Pancreas (tissue), 10 donors: ENCODE measurements around the gene TAF3. TPM values are rescaled to one million over a fixed set of nuclear protein-coding genes. Genes with fewer than 3 reads are reported as not detected.
"Not testable (repeated sequence)": the region's sequence is repeated elsewhere in the genome, so short reads cannot be mapped to it uniquely, and the experiment has no call there.

Source experiments
- ATAC-seq, 4 donors: fragments of 200-7000 bp; cut with Tn5 transposase; one replicate each; pipeline versions ENCODE4 v1.8.0 to v1.9.1; 2020; ENCODE audit warnings: mild to moderate bottlenecking in 4 of 4, moderate library complexity in 4 of 4
- DNase-seq, 6 donors: peaks; one replicate each; pipeline ENCODE4 v3.0.0-alpha.2; 2020
- FAIRE-seq: peaks from 2 replicates; lab custom pipeline; 2012; peaks lifted over from hg19 to GRCh38; lab: Jason Lieb, UNC
- H3K27ac ChIP-seq, 4 donors: fragments of 200-600 bp; sonication (generic); 1 replicate in 3 of 4; 2 replicates in 1 of 4; pipeline versions ENCODE4 v1.5.0 to v1.8.0; 2020
- H3K27me3 ChIP-seq, 4 donors: fragments of 200-600 bp; one replicate each; pipeline ENCODE4 v1.8.0; 2021
- H3K36me3 ChIP-seq, 3 donors: fragments of 200-600 bp; sonication (generic) in 1 of 3; one replicate each; pipeline versions ENCODE4 v1.5.0 to v1.8.0; 2020 to 2021
- H3K4me1 ChIP-seq, 3 donors: fragments of 200-600 bp; one replicate each; pipeline ENCODE4 v1.8.0; 2021
- H3K4me3 ChIP-seq, 4 donors: fragments of 200-600 bp; sonication (generic) in 2 of 4; one replicate each; pipeline versions ENCODE4 v1.5.0 to v1.8.0; 2020 to 2021
- H3K9me3 ChIP-seq, 4 donors: fragments of 200-600 bp; one replicate each; pipeline ENCODE4 v1.8.0; 2021
- CTCF ChIP-seq, 4 donors: fragments of 200-600 bp; sonication (generic) in 3 of 4; IDR thresholded peaks; one replicate each; pipeline versions ENCODE4 v1.5.0 to v1.8.0; 2021; ENCODE audit warnings: antibody characterized with exemption in 4 of 4
- WGBS, 2 donors: extraction: QIAGEN DNeasy Blood & Tissue Kit; methylation state at CpG; one replicate each; pipeline ENCODE4 v1.1.7; 2013; 5-methylcytosine and 5-hydroxymethylcytosine counted together
- intact Hi-C, 3 donors: fragments of 100-400 bp; cut with DNase I; formaldehyde crosslinking; loops; one replicate each; pipeline versions ENCODE4 v1.11.1 to v1.14.2; 2022
- polyA plus RNA-seq, 2 donors: library from polyadenylated mRNA; stranded (reverse); fragments of 200-250 nt; gene quantifications; one replicate each; pipeline ENCODE4 v1.2.3, GENCODE V29; 2013
- total RNA-seq, 6 donors: library from RNA; stranded (reverse); fragmentation: NEBNext Ultra II Directional in 4 of 6; extraction: Animal tissue kit (Norgen Biotek cat#: 25700) in 4 of 6; gene quantifications; one replicate each; pipeline versions ENCODE4 v1.2.1 to v1.2.4, GENCODE V29; 2021 to 2023
- donor health status: healthy with polysubstance abuse.
- donor health status: DM: no; HTN: no; CAD: no; lungs with moderate emphysema.
- donor health status: DM: no; HTN: no; CAD: no.
- donor health status: control.
- donor health status: control.
- donor health status: Bipolar disorder and iron deficiency.
- donor health status: DM: yes; HTN: yes; CAD: no.
- donor health status: DM: no; HTN: no; CAD: no.
- donor health status: DM: no; HTN: no; CAD: no.
- donor health status: DM: yes; HTN: yes; CAD: no.

Gene TAF3
- total and polyA plus RNA-seq, 8 donors = 2.9 to 5.8 (median 4.0) TPM

- WGBS, 2 donors = 77 to 85% methylated on average over 4 of the region's 4 CpGs
- FAIRE-seq (no peak), ATAC-seq (no peak), DNase-seq (no peak)
- no peak for TF ChIP-seq CTCF (IDR thresholded peaks at IDR 0.05)
- Histone ChIP-seq H3K27ac (no peak overlapping the region), H3K9me3 (no peaks in the 10 kb centered on the region), H3K36me3 (no peaks in the 10 kb centered on the region), H3K4me3 (no peak overlapping the region), H3K4me1 (no peaks in the 10 kb centered on the region), H3K27me3 (peaks cover 0 to 11% (median 0%) of the 10 kb centered on the region in 4 donors)
- intact Hi-C loops = no loop called here
Observed at GRCh38 chr10:8023321-8023720, 205.0 kb downstream of the TAF3 start.

- FAIRE-seq (no peak), DNase-seq (no peak), ATAC-seq (no peak)
- no peaks in the 10 kb centered on the region for H3K9me3 ChIP-seq
- no peak for TF ChIP-seq CTCF (IDR thresholded peaks at IDR 0.05)
- peaks cover 0 to 11% (median 0%) of the 10 kb centered on the region in 4 donors for H3K27me3 ChIP-seq
- 80 to 90% methylated on average over 2 of the region's 2 CpGs for WGBS, 2 donors
- no peak overlapping the region for H3K27ac ChIP-seq
- intact Hi-C loops = no loop called here
- no peaks in the 10 kb centered on the region for H3K4me1 ChIP-seq
- no peak overlapping the region for H3K4me3 ChIP-seq
- H3K36me3 ChIP-seq = no peaks in the 10 kb centered on the region
Observed at GRCh38 chr10:8023851-8024250, 205.5 kb downstream of the TAF3 start.

GRCh38 chr10:8026349-8027259 is 208.3 kb downstream of the TAF3 start:
- no peaks in the 10 kb centered on the region for H3K36me3 ChIP-seq
- DNase-seq (no peak), ATAC-seq (peak in 2 of 4 donors; percentile 14 to 56), FAIRE-seq (no peak)
- H3K4me1 ChIP-seq = no peaks in the 10 kb centered on the region
- TF ChIP-seq CTCF (IDR thresholded peaks at IDR 0.05) = no peak
- H3K27me3 ChIP-seq = peaks cover 0 to 11% (median 0%) of the 10 kb centered on the region in 4 donors
- 25% methylated on average over 17 of the region's 17 CpGs for WGBS, 2 donors
- H3K4me3 ChIP-seq = no peak overlapping the region
- H3K27ac ChIP-seq = no peak overlapping the region
- H3K9me3 ChIP-seq = no peaks in the 10 kb centered on the region
- intact Hi-C loops = no loop called here

GRCh38 chr10:8031211-8031610 is 212.9 kb downstream of the TAF3 start:
- 75 to 79% methylated on average over 5 of the region's 5 CpGs for WGBS, 2 donors
- FAIRE-seq, ATAC-seq: not testable (repeated sequence)

GRCh38 chr10:8032558-8032957 is 214.3 kb downstream of the TAF3 start:
- 72 to 84% methylated on average over 7 of the region's 7 CpGs for WGBS, 2 donors

More at GRCh38 chr10:8031211-8031610, 212.9 kb downstream of the TAF3 start:
- peaks cover 0 to 35% (median 3%) of the 10 kb centered on the region in 4 donors for H3K27me3 ChIP-seq
- H3K36me3 ChIP-seq, H3K9me3 ChIP-seq, intact Hi-C loops, H3K4me1 ChIP-seq, H3K4me3 ChIP-seq, H3K27ac ChIP-seq, DNase-seq: not testable (repeated sequence)

More at GRCh38 chr10:8032558-8032957, 214.3 kb downstream of the TAF3 start:
- Histone ChIP-seq H3K4me1 (peaks cover 0 to 3% (median 0%) of the 10 kb centered on the region in 3 donors), H3K27me3 (peaks cover 0 to 36% (median 6%) of the 10 kb centered on the region in 4 donors), H3K27ac (no peak overlapping the region), H3K9me3 (no peaks in the 10 kb centered on the region), H3K4me3 (no peak overlapping the region), H3K36me3 (no peaks in the 10 kb centered on the region)
- TF ChIP-seq CTCF (IDR thresholded peaks at IDR 0.05) = no peak
- ATAC-seq = no peak
- no peak for DNase-seq
- intact Hi-C loops = no loop called here
- FAIRE-seq = no peak
